22Rv1 (cell line): ENCODE measurements around the gene PDCD11.

ENCODE experiments used
- H3K27ac ChIP-seq: fragments of 450-650 bp; 2 replicates; pipeline ENCODE4 v1.5.1; 2017
- CTCF ChIP-seq: fragments of 450-650 bp; IDR thresholded peaks from 2 replicates; pipeline ENCODE4 v1.5.1; 2017; ENCODE audit warnings: mild to moderate bottlenecking
- ZFX ChIP-seq: fragments of 450-650 bp; IDR thresholded peaks from 2 replicates; pipeline ENCODE4 v1.6.1; 2017; ENCODE audit warnings: antibody characterized with exemption, borderline replicate concordance

Gene PDCD11

GRCh38 chr10:103367379-103367781 is 29.0 kb upstream of the PDCD11 start:
- TF ChIP-seq CTCF (no peak), ZFX (no peak)
- H3K27ac ChIP-seq = peak overlapping the region; percentile 89

- TF ChIP-seq ZFX = no peak
- TF ChIP-seq CTCF = no peak
- peak within 1 kb of the TSS; percentile 89 for H3K27ac ChIP-seq
These were observed 28.5 kb upstream of the PDCD11 start, which contains the start of gene TAF5 for GRCh38 chr10:103367782-103368518. Gene TAF5, plus strand, starts transcription at chr10:103367976. Its CDS starts 14 bp downstream, at chr10:103367990.

- H3K27ac ChIP-seq = no peak overlapping the region
- TF ChIP-seq ZFX (no peak), CTCF (no peak)
These were observed 22.9 kb upstream of the PDCD11 start for GRCh38 chr10:103373544-103373943.

- H3K27ac ChIP-seq = no peak overlapping the region
- TF ChIP-seq CTCF = no peak
- no peak for TF ChIP-seq ZFX
These were observed 22.2 kb upstream of the PDCD11 start for GRCh38 chr10:103374263-103374662.

GRCh38 chr10:103382769-103383168 is 13.7 kb upstream of the PDCD11 start:
- H3K27ac ChIP-seq = no peak overlapping the region
- TF ChIP-seq CTCF (no peak), ZFX (no peak)

- TF ChIP-seq CTCF = no peak
- TF ChIP-seq ZFX = no peak
- H3K27ac ChIP-seq = no peak overlapping the region
These were observed 2.2 kb upstream of the PDCD11 start for GRCh38 chr10:103394180-103394579.

GRCh38 chr10:103395754-103396066 is 716 bp upstream of the PDCD11 start:
- TF ChIP-seq CTCF = no peak
- H3K27ac ChIP-seq = peak overlapping the region; percentile 73
